Effector memory CD8-positive, alpha-beta T cell (primary cell): Measurements from ENCODE around the gene CSRP3.
A peak's percentile ranks its signal among the peaks of the same experiment; 100 is the strongest.

Experiments
- ATAC-seq: fragments of 150-1000 bp; cut with Tn5 transposase; replicated peaks from 2 replicates; pipeline ENCODE4 v1.10.0; 2021; ENCODE audit warnings: mild to moderate bottlenecking, moderate library complexity
- DNase-seq, 3 experiments: peaks; one replicate each; pipeline ENCODE4 v3.0.0; 2021
- H3K27ac Mint-ChIP-seq, 2 donors: one replicate each; pipeline ENCODE4 v1.8.0; 2022; ENCODE audit warnings: mild to moderate bottlenecking in 2 of 2, mixed read lengths in 2 of 2, moderate library complexity in 2 of 2
- H3K27me3 Mint-ChIP-seq, 2 donors: one replicate each; pipeline ENCODE4 v1.8.0; 2022; ENCODE audit warnings: mixed read lengths in 2 of 2
- H3K36me3 Mint-ChIP-seq: one replicate; pipeline ENCODE4 v1.8.0; 2022; ENCODE audit warnings: mild to moderate bottlenecking, moderate library complexity, mixed read lengths; ENCODE audit not compliant: insufficient read depth
- H3K4me1 Mint-ChIP-seq, 2 donors: one replicate each; pipeline ENCODE4 v1.8.0; 2022; ENCODE audit warnings: low read depth in 2 of 2, mixed read lengths in 2 of 2
- H3K4me3 Mint-ChIP-seq, 2 donors: one replicate each; pipeline ENCODE4 v1.8.0; 2022; ENCODE audit warnings: mild to moderate bottlenecking in 2 of 2, mixed read lengths in 2 of 2, moderate library complexity in 2 of 2
- H3K9me3 Mint-ChIP-seq, 2 donors: one replicate each; pipeline ENCODE4 v1.8.0; 2022; ENCODE audit warnings: mixed read lengths in 2 of 2

The CSRP3 gene

GRCh38 chr11:19237813-19238212, 36.0 kb upstream of the CSRP3 start:
- peaks cover 4% of the 10 kb centered on the region for H3K36me3 Mint-ChIP-seq
- ATAC-seq (no peak), DNase-seq (no peak)
- H3K27me3 Mint-ChIP-seq: peaks cover 10 to 11% of the 10 kb centered on the region in 2 donors
- H3K4me3 Mint-ChIP-seq: no peak overlapping the region
- no peaks in the 10 kb centered on the region for H3K9me3 Mint-ChIP-seq
- H3K4me1 Mint-ChIP-seq: peaks cover 9 to 13% of the 10 kb centered on the region in 2 donors
- H3K27ac Mint-ChIP-seq: no peak overlapping the region

GRCh38 chr11:19237381-19237780, 35.6 kb upstream of the CSRP3 start:
- Mint-ChIP-seq H3K27ac (no peak overlapping the region), H3K4me3 (no peak overlapping the region), H3K4me1 (peaks cover 9 to 10% of the 10 kb centered on the region in 2 donors), H3K36me3 (peaks cover 4% of the 10 kb centered on the region), H3K9me3 (no peaks in the 10 kb centered on the region), H3K27me3 (peaks cover 5 to 7% of the 10 kb centered on the region in 2 donors)
- no peak for DNase-seq
- ATAC-seq: no peak

GRCh38 chr11:19234231-19234817, 32.5 kb upstream of the CSRP3 start:
- H3K4me1 Mint-ChIP-seq: no peaks in the 10 kb centered on the region
- H3K27ac Mint-ChIP-seq: no peak overlapping the region
- H3K27me3 Mint-ChIP-seq: no peaks in the 10 kb centered on the region
- ATAC-seq (no peak), DNase-seq (no peak)
- peaks cover 4% of the 10 kb centered on the region for H3K36me3 Mint-ChIP-seq
- no peaks in the 10 kb centered on the region for H3K9me3 Mint-ChIP-seq
- no peak overlapping the region for H3K4me3 Mint-ChIP-seq

- no peak overlapping the region for H3K4me3 Mint-ChIP-seq
- H3K9me3 Mint-ChIP-seq: no peaks in the 10 kb centered on the region
- no peaks in the 10 kb centered on the region for H3K4me1 Mint-ChIP-seq
- no peak overlapping the region for H3K27ac Mint-ChIP-seq
- peaks cover 4% of the 10 kb centered on the region for H3K36me3 Mint-ChIP-seq
- ATAC-seq (no peak), DNase-seq (no peak)
- no peaks in the 10 kb centered on the region for H3K27me3 Mint-ChIP-seq
Measured at GRCh38 chr11:19232910-19233503, 31.2 kb upstream of the CSRP3 start.

GRCh38 chr11:19229671-19230070, 27.9 kb upstream of the CSRP3 start:
- Mint-ChIP-seq H3K9me3 (no peaks in the 10 kb centered on the region), H3K27ac (peak overlapping the region in 1 of 2 donors; percentile 73), H3K4me1 (no peaks in the 10 kb centered on the region), H3K27me3 (no peaks in the 10 kb centered on the region), H3K36me3 (peaks cover 4% of the 10 kb centered on the region), H3K4me3 (peak overlapping the region; percentile 0 to 30)
- DNase-seq (no peak), ATAC-seq (no peak)

GRCh38 chr11:19228968-19229367, 27.2 kb upstream of the CSRP3 start:
- Mint-ChIP-seq H3K36me3 (peaks cover 3% of the 10 kb centered on the region), H3K4me1 (no peaks in the 10 kb centered on the region), H3K27me3 (no peaks in the 10 kb centered on the region), H3K27ac (no peak overlapping the region), H3K4me3 (no peak overlapping the region), H3K9me3 (no peaks in the 10 kb centered on the region)
- ATAC-seq (no peak), DNase-seq (no peak)

GRCh38 chr11:19226378-19227195, 24.8 kb upstream of the CSRP3 start:
- peaks cover 0 to 2% of the 10 kb centered on the region in 2 donors for H3K4me1 Mint-ChIP-seq
- no peaks in the 10 kb centered on the region for H3K36me3 Mint-ChIP-seq
- no peaks in the 10 kb centered on the region for H3K27me3 Mint-ChIP-seq
- ATAC-seq (no peak), DNase-seq (no peak)
- no peaks in the 10 kb centered on the region for H3K9me3 Mint-ChIP-seq
- no peak overlapping the region for H3K4me3 Mint-ChIP-seq
- H3K27ac Mint-ChIP-seq: no peak overlapping the region

GRCh38 chr11:19225581-19225980, 23.8 kb upstream of the CSRP3 start:
- Mint-ChIP-seq H3K27ac (no peak overlapping the region), H3K36me3 (no peaks in the 10 kb centered on the region), H3K27me3 (no peaks in the 10 kb centered on the region), H3K4me3 (no peak overlapping the region), H3K9me3 (no peaks in the 10 kb centered on the region), H3K4me1 (peaks cover 0 to 2% of the 10 kb centered on the region in 2 donors)
- ATAC-seq (no peak), DNase-seq (no peak)

GRCh38 chr11:19225123-19225522, 23.3 kb upstream of the CSRP3 start:
- Mint-ChIP-seq H3K27me3 (no peaks in the 10 kb centered on the region), H3K4me3 (no peak overlapping the region), H3K36me3 (no peaks in the 10 kb centered on the region), H3K27ac (no peak overlapping the region), H3K9me3 (no peaks in the 10 kb centered on the region), H3K4me1 (peaks cover 0 to 2% of the 10 kb centered on the region in 2 donors)
- ATAC-seq (no peak), DNase-seq (no peak)

GRCh38 chr11:19220903-19221724, 19.3 kb upstream of the CSRP3 start:
- Mint-ChIP-seq H3K36me3 (no peaks in the 10 kb centered on the region), H3K27ac (no peak overlapping the region), H3K4me1 (peaks cover 0 to 2% of the 10 kb centered on the region in 2 donors), H3K4me3 (no peak overlapping the region), H3K9me3 (no peaks in the 10 kb centered on the region), H3K27me3 (no peaks in the 10 kb centered on the region)
- no peak for DNase-seq
- ATAC-seq: no peak

- no peak overlapping the region for H3K4me3 Mint-ChIP-seq
- H3K4me1 Mint-ChIP-seq: peaks cover 0 to 2% of the 10 kb centered on the region in 2 donors
- DNase-seq (no peak), ATAC-seq (no peak)
- no peaks in the 10 kb centered on the region for H3K36me3 Mint-ChIP-seq
- no peak overlapping the region for H3K27ac Mint-ChIP-seq
- peaks cover 11 to 12% of the 10 kb centered on the region in 2 donors for H3K27me3 Mint-ChIP-seq
- H3K9me3 Mint-ChIP-seq: no peaks in the 10 kb centered on the region
Measured at GRCh38 chr11:19218786-19219460, 17.1 kb upstream of the CSRP3 start.

GRCh38 chr11:19218216-19218615, 16.4 kb upstream of the CSRP3 start:
- Mint-ChIP-seq H3K9me3 (no peaks in the 10 kb centered on the region), H3K36me3 (no peaks in the 10 kb centered on the region), H3K4me3 (no peak overlapping the region), H3K27me3 (peaks cover 14 to 17% of the 10 kb centered on the region in 2 donors), H3K27ac (no peak overlapping the region), H3K4me1 (peaks cover 0 to 2% of the 10 kb centered on the region in 2 donors)
- ATAC-seq (no peak), DNase-seq (no peak)
